ENCODE data around the gene ABCA9. TPM values are rescaled to one million over a fixed set of nuclear protein-coding genes. Genes with fewer than 3 reads are reported as not detected.

ABCA9 gene
- total RNA-seq, 1 donor from 2014 or later, result 6.0 TPM

- DNase-seq (ENCODE audit: low spot score), result no peak
- intact Hi-C loops (cut with DNase I), result no loop called here
These were observed 6.7 kb upstream of the ABCA9 start for GRCh38 chr17:69067274-69068047.

- DNase-seq (ENCODE audit: low spot score), result no peak
- intact Hi-C loops (cut with DNase I), result no loop called here
These were observed 5.8 kb upstream of the ABCA9 start for GRCh38 chr17:69066482-69066881.

DNA sequence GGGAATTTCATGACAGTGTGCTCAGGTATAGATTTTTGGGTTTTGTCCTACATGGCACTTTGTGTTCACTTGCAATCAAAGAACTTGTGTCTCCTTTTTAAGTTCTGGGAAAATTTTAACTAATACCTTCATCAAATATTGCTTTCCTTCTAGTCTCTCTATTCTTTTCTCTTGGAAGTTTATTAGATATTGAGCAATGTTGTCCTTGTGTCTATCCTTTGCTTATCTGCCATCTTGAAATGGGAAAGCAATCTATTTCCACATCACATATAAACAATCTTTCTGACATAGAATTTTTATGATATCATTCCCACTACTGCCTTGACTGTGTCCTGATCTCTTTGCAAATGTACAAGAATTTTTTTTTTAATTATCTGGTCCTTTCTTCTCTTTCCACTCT lies 4.4 kb upstream of the ABCA9 start:
- intact Hi-C loops (cut with DNase I), result no loop called here
- DNase-seq (ENCODE audit: low spot score), result no peak

DNA sequence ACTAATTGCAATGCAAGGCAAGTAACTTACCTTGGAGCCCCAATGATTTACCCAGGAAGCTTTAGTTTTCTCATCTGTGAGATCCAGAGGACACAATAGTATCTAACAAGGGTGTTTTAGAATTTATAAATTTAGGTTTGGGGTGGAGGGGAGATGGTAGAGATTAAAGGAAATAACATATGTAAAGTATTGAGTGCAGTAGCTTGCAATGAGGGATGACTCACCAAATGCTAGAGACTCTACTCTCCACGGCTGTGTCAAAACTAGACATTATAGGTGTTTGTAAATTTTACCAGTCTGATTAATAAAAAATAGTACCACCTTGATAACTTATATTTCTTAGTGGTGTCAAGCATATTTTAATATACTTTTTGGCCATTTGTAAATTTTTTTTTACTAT lies 3.7 kb upstream of the ABCA9 start:
- intact Hi-C loops (cut with DNase I), result no loop called here
- DNase-seq (ENCODE audit: low spot score), result no peak

GRCh38 chr17:69064001-69064400 lies 3.3 kb upstream of the ABCA9 start:
- intact Hi-C loops (cut with DNase I), result no loop called here
- DNase-seq (ENCODE audit: low spot score), result no peak

DNA sequence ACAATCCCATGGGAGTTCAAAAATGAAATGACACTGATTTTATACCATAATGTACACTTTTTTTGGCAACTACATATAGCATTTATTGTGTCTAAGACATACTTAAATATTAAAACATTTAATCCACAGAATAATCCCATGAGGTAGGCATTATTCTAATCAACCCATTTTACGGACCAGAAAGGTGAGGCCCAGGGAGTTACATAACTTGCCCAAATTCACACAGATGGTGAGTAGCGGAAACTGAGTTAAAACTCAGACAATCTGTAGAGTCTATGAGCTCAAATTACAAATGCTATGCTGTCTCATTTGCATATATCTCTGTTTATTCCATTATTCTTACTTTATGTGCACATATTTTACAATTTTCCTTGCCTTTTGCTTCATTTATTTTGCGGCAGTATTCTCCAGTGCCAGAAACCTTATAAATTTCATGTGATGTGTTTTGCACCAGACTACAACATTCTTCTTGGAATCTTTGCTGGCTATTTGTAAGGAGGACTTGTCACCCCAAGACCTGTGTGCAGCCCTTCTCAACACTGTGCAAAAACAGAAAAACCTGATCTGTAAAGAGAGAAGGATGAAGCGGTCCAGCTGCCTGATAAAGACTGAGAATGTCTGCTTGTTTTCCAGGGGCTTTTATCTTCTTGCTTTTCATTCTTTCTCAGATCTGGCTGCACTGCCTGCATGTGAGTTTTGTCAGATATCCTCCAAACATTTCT lies 2.3 kb upstream of the ABCA9 start:
- intact Hi-C loops (cut with DNase I), result no loop called here
- DNase-seq (ENCODE audit: low spot score), result no peak

DNA sequence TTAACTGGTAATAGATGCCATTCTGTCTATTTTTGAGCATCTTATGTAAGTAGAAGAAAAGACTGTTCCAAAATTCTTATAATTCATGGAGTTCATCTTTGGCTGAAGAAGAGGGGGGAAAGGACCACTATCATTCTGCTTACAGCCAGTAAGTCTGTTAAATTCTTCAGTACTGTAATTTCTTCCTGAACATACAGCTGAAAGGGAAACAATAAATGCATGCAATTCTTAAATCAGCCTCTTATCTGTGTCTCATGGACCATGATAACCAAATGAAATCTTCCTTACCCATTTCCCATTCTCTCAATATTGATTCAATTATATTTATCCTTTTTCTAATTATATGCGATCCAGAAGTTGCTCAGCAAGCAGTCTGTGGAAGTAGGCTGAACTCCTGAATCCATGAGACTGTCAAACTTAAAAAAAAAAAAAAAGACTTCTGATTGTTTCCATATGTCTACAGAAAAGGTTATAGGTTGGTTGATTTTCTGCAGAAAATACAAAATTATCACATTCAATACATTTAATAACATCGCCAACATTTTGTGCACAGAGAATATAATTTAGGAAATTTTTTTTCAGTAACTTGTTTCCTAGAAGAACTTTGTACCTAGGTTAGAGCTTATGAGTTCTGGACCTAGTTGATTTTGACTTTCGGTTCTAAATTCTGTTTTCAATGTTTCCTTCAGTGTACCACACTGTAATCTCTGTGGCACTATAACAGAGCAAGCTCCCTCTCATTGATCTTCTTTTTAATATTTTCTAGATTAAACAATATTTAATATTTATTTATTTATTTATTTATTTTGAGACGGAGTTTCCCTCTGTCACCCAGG lies 1.2 kb upstream of the ABCA9 start:
- DNase-seq (ENCODE audit: low spot score), result no peak
- intact Hi-C loops (cut with DNase I), result no loop called here

DNA sequence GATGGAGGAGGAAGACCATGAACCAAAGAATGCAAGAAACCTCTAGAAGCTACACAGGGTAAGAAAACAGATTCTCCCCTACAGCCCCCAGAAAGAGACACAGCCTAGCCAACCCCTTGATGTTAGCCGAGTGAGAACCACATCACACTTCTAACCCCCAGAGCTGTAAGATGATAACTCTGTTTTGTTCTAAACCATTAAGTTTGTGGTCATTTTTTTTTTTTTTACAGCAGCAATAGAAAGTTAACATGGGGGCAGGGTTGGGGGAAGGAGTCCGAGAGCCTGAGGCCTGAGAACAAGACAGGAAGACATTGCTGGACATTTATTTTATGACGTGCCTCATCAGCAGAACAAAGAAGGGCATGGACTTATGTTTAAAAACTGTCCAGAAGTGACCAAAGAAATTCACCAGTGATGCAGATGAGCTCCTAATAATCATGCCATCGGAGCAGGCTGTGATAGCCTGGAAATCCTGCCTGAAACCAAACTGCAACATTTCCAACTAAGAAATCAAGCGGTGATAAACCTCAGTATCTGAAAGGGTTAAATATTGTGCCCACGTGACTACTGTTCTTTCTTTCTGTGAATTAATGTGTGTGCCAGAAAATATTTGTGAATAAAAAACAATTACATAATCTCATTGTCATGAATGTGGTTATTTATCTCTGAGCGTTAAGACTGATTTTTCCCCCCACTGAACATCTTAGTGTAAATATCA lies 1.1 kb downstream of the ABCA9 start:
- no peak for DNase-seq (ENCODE audit: low spot score)
- intact Hi-C loops (cut with DNase I), result loop anchor here (10.0 kb wide), 1 partner anchor 265 kb away; no protein-coding TSS in a partner anchor

GRCh38 chr17:69058165-69058564 lies 2.6 kb downstream of the ABCA9 start:
- intact Hi-C loops (cut with DNase I), result loop anchor here (10.0 kb wide), 1 partner anchor 263 kb away; no protein-coding TSS in a partner anchor
- DNase-seq (ENCODE audit: low spot score), result no peak

- intact Hi-C loops (cut with DNase I), result loop anchor here (10.0 kb wide), 1 partner anchor 262 kb away; no protein-coding TSS in a partner anchor
- DNase-seq (ENCODE audit: low spot score), result no peak
These were observed 3.4 kb downstream of the ABCA9 start for GRCh38 chr17:69057280-69057679.

- no peak for DNase-seq (ENCODE audit: low spot score)
- intact Hi-C loops (cut with DNase I), result loop anchor here (10.0 kb wide), 1 partner anchor 262 kb away; no protein-coding TSS in a partner anchor
These were observed 4.4 kb downstream of the ABCA9 start for GRCh38 chr17:69056179-69056823.

DNA sequence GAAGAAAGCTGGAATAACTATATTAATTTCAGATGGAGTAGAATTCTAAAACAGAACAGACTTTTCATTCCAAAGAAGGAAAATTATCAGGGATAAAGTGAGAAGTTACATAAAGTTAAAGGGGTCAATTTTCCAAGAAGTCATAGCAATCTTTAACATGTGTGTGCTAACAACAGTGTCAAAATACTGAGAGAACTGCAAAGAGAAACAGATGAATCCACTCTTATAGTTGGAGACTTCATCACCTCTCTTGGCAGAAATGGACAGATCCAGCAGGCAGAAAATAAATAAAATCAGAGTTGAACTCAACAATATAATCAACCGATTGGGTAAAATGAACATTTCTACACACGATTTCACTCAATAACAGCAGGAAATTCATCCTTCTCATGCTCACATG lies 5.4 kb downstream of the ABCA9 start:
- intact Hi-C loops (cut with DNase I), result loop anchor here (10.0 kb wide), 1 partner anchor 261 kb away; no protein-coding TSS in a partner anchor
- DNase-seq (ENCODE audit: low spot score), result no peak

DNA sequence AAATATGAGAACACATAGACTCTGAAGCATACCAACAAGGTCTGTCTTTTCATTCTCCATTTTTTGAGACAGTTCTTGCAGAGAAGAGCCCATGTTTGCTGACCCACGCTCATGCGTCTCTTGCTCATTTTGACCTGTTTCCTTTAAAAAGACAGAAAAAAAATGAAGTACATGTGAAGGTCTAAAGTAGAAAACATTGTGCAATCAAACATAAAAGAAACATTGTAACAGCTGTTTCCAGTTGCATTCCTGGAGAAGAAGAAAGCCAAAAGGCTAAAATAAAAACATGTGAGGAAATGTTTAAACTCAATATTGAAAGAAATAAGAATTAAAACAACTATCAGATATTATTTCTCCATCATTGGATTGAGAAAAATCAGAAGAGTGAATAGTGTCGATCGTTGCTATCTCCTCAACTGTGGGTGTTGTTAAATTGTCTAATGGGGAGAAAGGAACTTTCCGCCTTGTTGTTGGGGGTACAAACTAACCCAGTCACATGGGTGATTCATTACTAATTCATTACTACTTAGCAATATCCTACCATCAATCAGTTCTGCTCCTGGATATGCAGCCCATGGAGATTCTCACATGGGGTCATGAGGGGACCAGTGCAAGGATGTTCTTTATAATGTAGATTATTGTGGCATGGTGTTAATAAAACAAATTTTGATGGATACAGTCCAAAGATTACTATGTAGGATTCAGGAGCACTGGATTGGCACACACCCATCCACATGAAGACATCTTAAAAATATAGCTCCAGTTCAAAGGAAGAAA lies 9.5 kb downstream of the ABCA9 start:
- DNase-seq (ENCODE audit: low spot score), result no peak
- intact Hi-C loops (cut with DNase I), result loop anchor here (10.0 kb wide), 1 partner anchor 256 kb away; no protein-coding TSS in a partner anchor

- intact Hi-C loops (cut with DNase I), result no loop called here
- no peak for DNase-seq (ENCODE audit: low spot score)
These were observed 12.1 kb downstream of the ABCA9 start for GRCh38 chr17:69048634-69049033.

- no peak for DNase-seq (ENCODE audit: low spot score)
- intact Hi-C loops (cut with DNase I), result no loop called here
These were observed 13.1 kb downstream of the ABCA9 start for GRCh38 chr17:69047368-69048263.

GRCh38 chr17:69046121-69046807 lies 14.5 kb downstream of the ABCA9 start:
- no peak for DNase-seq (ENCODE audit: low spot score)
- intact Hi-C loops (cut with DNase I), result no loop called here

- intact Hi-C loops (cut with DNase I), result no loop called here
- DNase-seq (ENCODE audit: low spot score), result no peak
These were observed 15.1 kb downstream of the ABCA9 start for GRCh38 chr17:69045646-69046045.

Measured in cardiac septum (tissue), 1 donor.